ENCODE results near the gene OR6S1.
"Not testable (repeated sequence)": the region's sequence is repeated elsewhere in the genome, so short reads cannot be mapped to it uniquely, and the experiment has no call there.

Gene OR6S1

GRCh38 chr14:20671597-20672283, 30.2 kb upstream of the OR6S1 start:
- no peak for FAIRE-seq

GRCh38 chr14:20668969-20669368, 27.5 kb upstream of the OR6S1 start:
- FAIRE-seq (no peak), DNase-seq (ENCODE audit: low spot score) (no peak)

More at GRCh38 chr14:20671597-20672283, 30.2 kb upstream of the OR6S1 start:
- no peak for DNase-seq (ENCODE audit: low spot score)

GRCh38 chr14:20667957-20668356, 26.5 kb upstream of the OR6S1 start:
- DNase-seq (ENCODE audit: low spot score) (no peak), FAIRE-seq (no peak)

GRCh38 chr14:20666400-20666961, 25.0 kb upstream of the OR6S1 start:
- not testable (repeated sequence) for DNase-seq (ENCODE audit: low spot score); FAIRE-seq

GRCh38 chr14:20662968-20663732, 21.7 kb upstream of the OR6S1 start:
- FAIRE-seq (no peak), DNase-seq (ENCODE audit: low spot score) (no peak)

- DNase-seq (ENCODE audit: low spot score) (no peak), FAIRE-seq (no peak)
These were observed 19.7 kb upstream of the OR6S1 start for GRCh38 chr14:20661197-20661596.

GRCh38 chr14:20659813-20660395, 18.4 kb upstream of the OR6S1 start:
- DNase-seq (ENCODE audit: low spot score) (no peak), FAIRE-seq (no peak)

GRCh38 chr14:20659336-20659735, 17.8 kb upstream of the OR6S1 start:
- FAIRE-seq (no peak), DNase-seq (ENCODE audit: low spot score) (no peak)

- no peak for DNase-seq (ENCODE audit: low spot score)
- no peak for FAIRE-seq
These were observed 16.8 kb upstream of the OR6S1 start for GRCh38 chr14:20658246-20658645.

GRCh38 chr14:20657216-20658211, 16.0 kb upstream of the OR6S1 start:
- no peak for FAIRE-seq

GRCh38 chr14:20656274-20656673, 14.8 kb upstream of the OR6S1 start:
- DNase-seq (ENCODE audit: low spot score) (no peak), FAIRE-seq (no peak)

More at GRCh38 chr14:20657216-20658211, 16.0 kb upstream of the OR6S1 start:
- no peak for DNase-seq (ENCODE audit: low spot score)

- no peak for FAIRE-seq
- DNase-seq (ENCODE audit: low spot score), result no peak
These were observed 14.4 kb upstream of the OR6S1 start for GRCh38 chr14:20655851-20656250.

- FAIRE-seq, result peak; percentile 30
These were observed 11.8 kb upstream of the OR6S1 start for GRCh38 chr14:20652996-20653975.

GRCh38 chr14:20645481-20645880, 4.0 kb upstream of the OR6S1 start:
- DNase-seq (ENCODE audit: low spot score), result no peak
- no peak for FAIRE-seq

More at GRCh38 chr14:20652996-20653975, 11.8 kb upstream of the OR6S1 start:
- DNase-seq (ENCODE audit: low spot score), result peak; percentile 73

GRCh38 chr14:20644520-20644919, 3.0 kb upstream of the OR6S1 start:
- no peak for DNase-seq (ENCODE audit: low spot score)
- FAIRE-seq, result no peak

GRCh38 chr14:20642755-20643154, 1.3 kb upstream of the OR6S1 start:
- FAIRE-seq; DNase-seq (ENCODE audit: low spot score): not testable (repeated sequence)

GRCh38 chr14:20642182-20642581, 691 bp upstream of the OR6S1 start:
- FAIRE-seq, result no peak

GRCh38 chr14:20632831-20633691, 8.4 kb downstream of the OR6S1 start:
- peak; percentile 82 for DNase-seq (ENCODE audit: low spot score)
- FAIRE-seq, result no peak

More at GRCh38 chr14:20642182-20642581, 691 bp upstream of the OR6S1 start:
- DNase-seq (ENCODE audit: low spot score), result no peak

GRCh38 chr14:20632448-20632830, 9.1 kb downstream of the OR6S1 start:
- no peak for DNase-seq (ENCODE audit: low spot score)

More at GRCh38 chr14:20632448-20632830, 9.1 kb downstream of the OR6S1 start:
- no peak for FAIRE-seq
